Pancreas (tissue), 10 donors: ENCODE results near the gene ROM1. TPM values are rescaled to one million over a fixed set of nuclear protein-coding genes. Genes with fewer than 3 reads are reported as not detected.

Source experiments
- ATAC-seq, 4 donors: fragments of 200-7000 bp; cut with Tn5 transposase; one replicate each; pipeline versions ENCODE4 v1.8.0 to v1.9.1; 2020; ENCODE audit warnings: mild to moderate bottlenecking in 4 of 4, moderate library complexity in 4 of 4
- DNase-seq, 6 donors: peaks; one replicate each; pipeline ENCODE4 v3.0.0-alpha.2; 2020
- FAIRE-seq: peaks from 2 replicates; lab custom pipeline; 2012; peaks lifted over from hg19 to GRCh38; lab: Jason Lieb, UNC
- H3K27ac ChIP-seq, 4 donors: fragments of 200-600 bp; sonication (generic); 1 replicate in 3 of 4; 2 replicates in 1 of 4; pipeline versions ENCODE4 v1.5.0 to v1.8.0; 2020
- H3K27me3 ChIP-seq, 4 donors: fragments of 200-600 bp; one replicate each; pipeline ENCODE4 v1.8.0; 2021
- H3K36me3 ChIP-seq, 3 donors: fragments of 200-600 bp; sonication (generic) in 1 of 3; one replicate each; pipeline versions ENCODE4 v1.5.0 to v1.8.0; 2020 to 2021
- H3K4me1 ChIP-seq, 3 donors: fragments of 200-600 bp; one replicate each; pipeline ENCODE4 v1.8.0; 2021
- H3K4me3 ChIP-seq, 4 donors: fragments of 200-600 bp; sonication (generic) in 2 of 4; one replicate each; pipeline versions ENCODE4 v1.5.0 to v1.8.0; 2020 to 2021
- H3K9me3 ChIP-seq, 4 donors: fragments of 200-600 bp; one replicate each; pipeline ENCODE4 v1.8.0; 2021
- WGBS, 2 donors: extraction: QIAGEN DNeasy Blood & Tissue Kit; methylation state at CpG; one replicate each; pipeline ENCODE4 v1.1.7; 2013; 5-methylcytosine and 5-hydroxymethylcytosine counted together
- intact Hi-C, 3 donors: fragments of 100-400 bp; cut with DNase I; formaldehyde crosslinking; loops; one replicate each; pipeline versions ENCODE4 v1.11.1 to v1.14.2; 2022
- polyA plus RNA-seq, 2 donors: library from polyadenylated mRNA; stranded (reverse); fragments of 200-250 nt; gene quantifications; one replicate each; pipeline ENCODE4 v1.2.3, GENCODE V29; 2013
- total RNA-seq, 6 donors: library from RNA; stranded (reverse); fragmentation: NEBNext Ultra II Directional in 4 of 6; extraction: Animal tissue kit (Norgen Biotek cat#: 25700) in 4 of 6; gene quantifications; one replicate each; pipeline versions ENCODE4 v1.2.1 to v1.2.4, GENCODE V29; 2021 to 2023
- TF ChIP-seq, protein P1 (sequence below), 4 donors: fragments of 200-600 bp; sonication (generic) in 3 of 4; IDR thresholded peaks; one replicate each; pipeline versions ENCODE4 v1.5.0 to v1.8.0; 2021; ENCODE audit warnings: antibody characterized with exemption in 4 of 4
- donor health status: healthy with polysubstance abuse.
- donor health status: DM: no; HTN: no; CAD: no; lungs with moderate emphysema.
- donor health status: DM: no; HTN: no; CAD: no.
- donor health status: control.
- donor health status: control.
- donor health status: Bipolar disorder and iron deficiency.
- donor health status: DM: yes; HTN: yes; CAD: no.
- donor health status: DM: no; HTN: no; CAD: no.
- donor health status: DM: no; HTN: no; CAD: no.
- donor health status: DM: yes; HTN: yes; CAD: no.

ROM1 gene
- total and polyA plus RNA-seq, 8 donors = 0.65 to 5.6 (median 1.8) TPM

DNA sequence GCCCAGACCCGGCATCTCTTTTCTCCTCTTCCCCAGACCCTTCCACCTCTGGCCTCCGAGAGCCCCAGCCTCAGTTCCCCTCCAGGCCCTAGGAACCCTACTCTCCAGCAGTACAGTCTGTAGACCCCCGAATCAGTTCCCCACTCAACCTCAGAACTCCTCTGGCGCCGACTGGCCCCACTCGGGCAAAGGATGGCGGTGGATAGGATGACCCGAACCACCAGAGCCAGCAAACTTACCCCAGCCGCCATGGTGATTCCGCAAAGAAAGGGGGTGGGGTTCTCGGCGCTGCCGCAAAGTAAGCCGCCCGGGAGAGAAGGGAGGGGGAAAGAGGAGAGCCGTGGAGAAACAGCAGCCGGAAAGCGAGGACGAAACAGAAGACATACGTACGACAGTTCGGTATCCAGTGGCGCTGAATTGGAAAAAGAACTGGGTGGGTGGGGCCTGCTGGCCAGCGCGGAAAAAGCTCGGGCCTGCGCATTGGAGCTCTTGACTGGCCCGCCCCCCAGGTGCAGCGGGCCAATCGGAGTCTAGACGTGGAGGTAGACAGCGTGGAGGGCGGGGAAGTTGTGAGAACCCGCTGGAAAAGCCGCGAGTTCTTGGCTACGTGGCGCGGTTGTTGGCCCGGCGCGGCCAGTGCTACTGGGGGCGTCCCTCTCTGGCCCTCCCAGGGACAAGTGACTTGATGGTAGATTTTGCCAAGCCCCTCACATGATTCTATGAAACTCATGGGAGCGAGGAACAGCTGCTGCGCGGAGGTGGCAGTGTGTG, 39.3 kb upstream of the ROM1 start, which contains the start of gene EEF1G:
Gene EEF1G (minus strand): TSS at position 300 of the 771 bp plus-strand sequence. CDS start 49 bp downstream, at position 251.
- H3K27ac ChIP-seq = peak within 1 kb of the TSS; percentile 75 to 98 (median 89)
- no peaks in the 10 kb centered on the region for H3K27me3 ChIP-seq
- peaks cover 0 to 37% (median 5%) of the 10 kb centered on the region in 3 donors for H3K36me3 ChIP-seq
- peak; percentile 93 to 100 (median 98) for DNase-seq
- H3K4me1 ChIP-seq = peaks cover 6 to 13% (median 13%) of the 10 kb centered on the region in 3 donors
- intact Hi-C loops = loop anchor here in 1 of 3 donors (2.0 kb wide), 1 partner anchor 17 kb away; no protein-coding TSS in a partner anchor
- no peaks in the 10 kb centered on the region for H3K9me3 ChIP-seq
- TF ChIP-seq, protein P1, sequence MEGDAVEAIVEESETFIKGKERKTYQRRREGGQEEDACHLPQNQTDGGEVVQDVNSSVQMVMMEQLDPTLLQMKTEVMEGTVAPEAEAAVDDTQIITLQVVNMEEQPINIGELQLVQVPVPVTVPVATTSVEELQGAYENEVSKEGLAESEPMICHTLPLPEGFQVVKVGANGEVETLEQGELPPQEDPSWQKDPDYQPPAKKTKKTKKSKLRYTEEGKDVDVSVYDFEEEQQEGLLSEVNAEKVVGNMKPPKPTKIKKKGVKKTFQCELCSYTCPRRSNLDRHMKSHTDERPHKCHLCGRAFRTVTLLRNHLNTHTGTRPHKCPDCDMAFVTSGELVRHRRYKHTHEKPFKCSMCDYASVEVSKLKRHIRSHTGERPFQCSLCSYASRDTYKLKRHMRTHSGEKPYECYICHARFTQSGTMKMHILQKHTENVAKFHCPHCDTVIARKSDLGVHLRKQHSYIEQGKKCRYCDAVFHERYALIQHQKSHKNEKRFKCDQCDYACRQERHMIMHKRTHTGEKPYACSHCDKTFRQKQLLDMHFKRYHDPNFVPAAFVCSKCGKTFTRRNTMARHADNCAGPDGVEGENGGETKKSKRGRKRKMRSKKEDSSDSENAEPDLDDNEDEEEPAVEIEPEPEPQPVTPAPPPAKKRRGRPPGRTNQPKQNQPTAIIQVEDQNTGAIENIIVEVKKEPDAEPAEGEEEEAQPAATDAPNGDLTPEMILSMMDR (IDR thresholded peaks at IDR 0.05) = no peak
- ATAC-seq = peak; percentile 91 to 97 (median 94)
- peak; percentile 56 for FAIRE-seq
- 0% methylated on average over 45 to 46 of the region's 46 CpGs for WGBS, 2 donors
- peak within 1 kb of the TSS; percentile 57 to 78 (median 66) for H3K4me3 ChIP-seq

DNA sequence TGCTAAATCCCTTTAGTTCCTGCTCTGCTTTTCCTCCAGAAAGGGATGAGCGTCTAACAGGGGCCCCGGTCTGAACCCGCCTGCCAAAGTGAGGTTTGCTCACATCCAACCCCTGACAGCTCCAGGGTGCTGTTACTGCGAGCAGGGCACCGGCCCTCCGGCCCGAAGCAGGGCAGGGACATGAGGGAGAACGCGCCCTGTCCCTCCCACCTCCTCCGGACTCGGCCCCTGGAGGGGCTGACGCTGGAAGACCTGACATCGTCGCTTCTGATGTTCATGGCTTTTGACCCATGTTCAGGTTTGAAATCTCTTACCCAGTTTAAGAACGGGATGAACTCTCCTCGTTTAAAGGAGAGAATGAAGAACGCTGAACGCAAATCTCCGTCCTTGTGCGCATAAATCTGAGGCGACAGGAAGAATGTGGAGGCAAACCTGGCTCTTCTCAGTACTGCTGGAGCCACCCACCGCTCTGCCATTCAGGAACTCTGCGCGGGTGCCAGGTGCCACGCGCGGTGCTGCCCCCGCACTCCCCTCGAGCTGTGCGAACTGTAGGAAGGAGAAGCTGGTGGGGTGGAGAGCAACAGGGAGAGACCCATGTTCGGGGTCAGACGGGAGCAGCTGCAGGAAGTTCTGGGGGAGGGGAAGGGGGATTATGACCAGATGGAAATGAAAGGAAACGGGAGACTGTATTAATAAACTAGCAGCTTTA, 38.5 kb upstream of the ROM1 start:
- peak; percentile 16 to 40 (median 36) for ATAC-seq
- Histone ChIP-seq H3K27me3 (no peaks in the 10 kb centered on the region), H3K4me1 (peaks cover 6 to 13% (median 13%) of the 10 kb centered on the region in 3 donors), H3K36me3 (peaks cover 0 to 40% (median 9%) of the 10 kb centered on the region in 3 donors), H3K27ac (peak overlapping the region; percentile 75 to 98 (median 89)), H3K4me3 (peak overlapping the region; percentile 22 to 73 (median 56)), H3K9me3 (no peaks in the 10 kb centered on the region)
- WGBS, 2 donors = 1 to 2% methylated on average over 33 of the region's 33 CpGs
- TF ChIP-seq, protein P1 (IDR thresholded peaks at IDR 0.05) = no peak
- peak in 5 of 6 donors; percentile 43 to 83 (median 62) for DNase-seq
- FAIRE-seq = no peak
- intact Hi-C loops = no loop called here

DNA sequence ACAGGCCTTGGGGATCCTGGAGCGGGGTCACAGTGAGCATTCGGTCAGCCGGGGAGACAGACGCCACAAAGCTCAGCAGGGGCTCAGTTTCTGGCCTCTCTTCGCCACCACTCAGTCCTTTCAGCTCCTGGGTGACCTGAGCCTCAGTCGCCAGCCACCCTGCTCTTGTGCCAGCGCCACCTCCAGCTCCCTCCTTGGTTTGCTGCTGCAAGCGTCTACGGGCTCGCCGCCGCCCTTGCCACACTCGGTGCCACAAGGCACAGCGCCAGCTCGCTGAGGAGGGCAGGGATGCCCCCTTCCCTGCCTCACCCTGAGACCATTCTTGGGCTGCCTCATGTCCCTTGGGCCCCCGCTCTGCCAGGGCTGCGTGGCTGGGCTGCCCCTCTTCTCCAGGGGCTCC, 37.9 kb upstream of the ROM1 start:
- H3K9me3 ChIP-seq = no peaks in the 10 kb centered on the region
- peaks cover 0 to 34% (median 9%) of the 10 kb centered on the region in 3 donors for H3K36me3 ChIP-seq
- TF ChIP-seq, protein P1 (IDR thresholded peaks at IDR 0.05) = no peak
- ATAC-seq (peak in 3 of 4 donors; percentile 2 to 14 (median 4)), FAIRE-seq (no peak), DNase-seq (peak in 4 of 6 donors; percentile 43 to 86 (median 76))
- H3K4me1 ChIP-seq = peaks cover 6 to 13% (median 13%) of the 10 kb centered on the region in 3 donors
- intact Hi-C loops = no loop called here
- peak overlapping the region in 3 of 4 donors; percentile 85 to 98 (median 93) for H3K27ac ChIP-seq
- 33 to 35% methylated on average over 17 of the region's 17 CpGs for WGBS, 2 donors
- H3K4me3 ChIP-seq = peak overlapping the region; percentile 22 to 73 (median 56)
- no peaks in the 10 kb centered on the region for H3K27me3 ChIP-seq

DNA sequence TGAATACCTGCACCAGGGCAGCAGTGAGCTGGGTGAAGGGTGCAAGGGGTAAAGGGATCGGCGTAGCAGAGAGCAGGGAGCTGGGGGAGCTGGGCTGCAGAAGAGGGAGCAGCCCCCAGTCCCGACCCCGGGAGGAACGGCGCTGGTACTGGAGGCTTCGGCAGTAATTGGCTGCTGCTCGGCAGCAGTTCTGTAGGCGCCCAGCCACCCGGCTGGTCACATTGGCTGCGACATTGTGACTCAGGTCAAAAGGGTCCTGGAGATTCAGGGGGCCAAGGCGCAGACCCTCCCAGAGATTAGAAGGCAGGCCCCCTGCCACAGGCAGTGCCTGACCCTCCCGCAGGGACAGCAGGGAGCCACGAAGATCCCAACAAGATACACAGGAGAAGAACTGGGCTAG, 37.2 kb upstream of the ROM1 start:
- TF ChIP-seq, protein P1 (IDR thresholded peaks at IDR 0.05) = no peak
- peak in 1 of 6 donors; percentile 73 for DNase-seq
- ATAC-seq = no peak
- peak overlapping the region in 2 of 4 donors; percentile 93 to 98 for H3K27ac ChIP-seq
- H3K9me3 ChIP-seq = no peaks in the 10 kb centered on the region
- WGBS, 2 donors = 74 to 82% methylated on average over 14 of the region's 14 CpGs
- H3K27me3 ChIP-seq = no peaks in the 10 kb centered on the region
- peaks cover 6 to 13% (median 13%) of the 10 kb centered on the region in 3 donors for H3K4me1 ChIP-seq
- FAIRE-seq = no peak
- intact Hi-C loops = no loop called here
- no peak overlapping the region for H3K4me3 ChIP-seq
- peaks cover 0 to 31% (median 9%) of the 10 kb centered on the region in 3 donors for H3K36me3 ChIP-seq
